Parathyroid adenoma (tissue), 2 donors: Measurements from ENCODE around the gene LRBA.

Source experiments
- H2AFZ ChIP-seq: fragments of 300-600 bp; sonication (generic); one replicate; pipeline ENCODE4 v1.7.0; 2017; ENCODE audit warnings: antibody characterized with exemption, mild to moderate bottlenecking
- H3K27ac ChIP-seq: fragments of 300-600 bp; sonication (generic); one replicate; pipeline ENCODE4 v1.7.0; 2017
- H3K27me3 ChIP-seq: fragments of 300-600 bp; sonication (generic); one replicate; pipeline ENCODE4 v1.7.0; 2017; ENCODE audit warnings: low read length; ENCODE audit not compliant: control insufficient read depth, insufficient read depth
- H3K36me3 ChIP-seq: fragments of 300-600 bp; sonication (generic); one replicate; pipeline ENCODE4 v1.7.0; 2017; ENCODE audit warnings: low read length; ENCODE audit not compliant: control insufficient read depth, insufficient read depth
- H3K4me1 ChIP-seq: fragments of 300-600 bp; sonication (generic); one replicate; pipeline ENCODE4 v1.7.0; 2017; ENCODE audit warnings: control low read depth
- H3K4me2 ChIP-seq: fragments of 300-600 bp; sonication (generic); one replicate; pipeline ENCODE4 v1.7.0; 2017; ENCODE audit warnings: low read length
- H3K4me3 ChIP-seq: fragments of 300-600 bp; sonication (generic); one replicate; pipeline ENCODE4 v1.7.0; 2017; ENCODE audit warnings: low read depth, low read length
- H3K79me2 ChIP-seq: fragments of 300-600 bp; sonication (generic); one replicate; pipeline ENCODE4 v1.7.0; 2017; ENCODE audit warnings: control low read depth
- H3K9ac ChIP-seq: fragments of 300-600 bp; sonication (generic); one replicate; pipeline ENCODE4 v1.7.0; 2017; ENCODE audit warnings: mild to moderate bottlenecking
- H3K9me3 ChIP-seq: fragments of 300-600 bp; sonication (generic); one replicate; pipeline ENCODE4 v1.7.0; 2017; ENCODE audit warnings: low read length; ENCODE audit not compliant: control insufficient read depth
- CTCF ChIP-seq: fragments of 300-600 bp; sonication (generic); IDR thresholded peaks from one replicate; pipeline ENCODE4 v1.7.0; 2017; ENCODE audit warnings: antibody characterized with exemption, mild to moderate bottlenecking
- donor health status: primary hyperparathyroidism.

The LRBA gene

GRCh38 chr4:150238591-150238990 lies 776.5 kb downstream of the LRBA start:
- Histone ChIP-seq H3K9me3 (no peaks in the 10 kb centered on the region), H3K79me2 (no peaks in the 10 kb centered on the region), H3K9ac (no peak overlapping the region), H3K27ac (no peak overlapping the region), H3K4me3 (no peak overlapping the region), H3K4me1 (no peaks in the 10 kb centered on the region), H3K27me3 (no peaks in the 10 kb centered on the region), H3K36me3 (no peaks in the 10 kb centered on the region), H3K4me2 (no peak overlapping the region), H2AFZ (no peak overlapping the region)
- no peak for TF ChIP-seq CTCF

- H3K4me2 ChIP-seq = no peak overlapping the region
- H3K9ac ChIP-seq = no peak overlapping the region
Observed at GRCh38 chr4:150237110-150237872, 777.8 kb downstream of the LRBA start.

GRCh38 chr4:150236626-150237025 lies 778.5 kb downstream of the LRBA start:
- Histone ChIP-seq H2AFZ (no peak overlapping the region), H3K4me1 (no peaks in the 10 kb centered on the region), H3K9ac (no peak overlapping the region), H3K36me3 (no peaks in the 10 kb centered on the region), H3K4me2 (no peak overlapping the region), H3K9me3 (no peaks in the 10 kb centered on the region), H3K27me3 (no peaks in the 10 kb centered on the region), H3K79me2 (no peaks in the 10 kb centered on the region), H3K27ac (no peak overlapping the region), H3K4me3 (no peak overlapping the region)
- TF ChIP-seq CTCF = no peak

More at GRCh38 chr4:150237110-150237872, 777.8 kb downstream of the LRBA start:
- Histone ChIP-seq H3K4me1 (no peaks in the 10 kb centered on the region), H3K79me2 (no peaks in the 10 kb centered on the region), H2AFZ (no peak overlapping the region), H3K27ac (no peak overlapping the region), H3K4me3 (no peak overlapping the region), H3K27me3 (no peaks in the 10 kb centered on the region), H3K36me3 (no peaks in the 10 kb centered on the region), H3K9me3 (no peaks in the 10 kb centered on the region)
- TF ChIP-seq CTCF = no peak

- Histone ChIP-seq H3K4me2 (no peak overlapping the region), H3K27ac (no peak overlapping the region), H3K27me3 (no peaks in the 10 kb centered on the region), H3K4me3 (no peak overlapping the region), H3K36me3 (no peaks in the 10 kb centered on the region), H2AFZ (no peak overlapping the region), H3K79me2 (no peaks in the 10 kb centered on the region), H3K9me3 (no peaks in the 10 kb centered on the region), H3K9ac (no peak overlapping the region), H3K4me1 (no peaks in the 10 kb centered on the region)
- TF ChIP-seq CTCF = no peak
Observed at GRCh38 chr4:150235808-150236271, 779.2 kb downstream of the LRBA start.

- Histone ChIP-seq H3K36me3 (no peaks in the 10 kb centered on the region), H2AFZ (no peak overlapping the region), H3K9me3 (no peaks in the 10 kb centered on the region), H3K9ac (no peak overlapping the region), H3K79me2 (no peaks in the 10 kb centered on the region), H3K4me1 (no peaks in the 10 kb centered on the region), H3K4me2 (no peak overlapping the region), H3K27ac (no peak overlapping the region), H3K27me3 (no peaks in the 10 kb centered on the region), H3K4me3 (no peak overlapping the region)
- TF ChIP-seq CTCF = no peak
Observed at GRCh38 chr4:150235317-150235716, 779.8 kb downstream of the LRBA start.
